Embryonic facial prominence (tissue), 1 donor: ENCODE data around the gene KLHL40.
A peak's percentile ranks its signal among the peaks of the same experiment; 100 is the strongest.

Source experiments
- DNase-seq: peaks from one replicate; pipeline ENCODE4 v3.0.0-alpha.2; 2016; ENCODE audit errors: extremely low spot score

Gene KLHL40, protein sequence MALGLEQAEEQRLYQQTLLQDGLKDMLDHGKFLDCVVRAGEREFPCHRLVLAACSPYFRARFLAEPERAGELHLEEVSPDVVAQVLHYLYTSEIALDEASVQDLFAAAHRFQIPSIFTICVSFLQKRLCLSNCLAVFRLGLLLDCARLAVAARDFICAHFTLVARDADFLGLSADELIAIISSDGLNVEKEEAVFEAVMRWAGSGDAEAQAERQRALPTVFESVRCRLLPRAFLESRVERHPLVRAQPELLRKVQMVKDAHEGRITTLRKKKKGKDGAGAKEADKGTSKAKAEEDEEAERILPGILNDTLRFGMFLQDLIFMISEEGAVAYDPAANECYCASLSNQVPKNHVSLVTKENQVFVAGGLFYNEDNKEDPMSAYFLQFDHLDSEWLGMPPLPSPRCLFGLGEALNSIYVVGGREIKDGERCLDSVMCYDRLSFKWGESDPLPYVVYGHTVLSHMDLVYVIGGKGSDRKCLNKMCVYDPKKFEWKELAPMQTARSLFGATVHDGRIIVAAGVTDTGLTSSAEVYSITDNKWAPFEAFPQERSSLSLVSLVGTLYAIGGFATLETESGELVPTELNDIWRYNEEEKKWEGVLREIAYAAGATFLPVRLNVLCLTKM

DNA sequence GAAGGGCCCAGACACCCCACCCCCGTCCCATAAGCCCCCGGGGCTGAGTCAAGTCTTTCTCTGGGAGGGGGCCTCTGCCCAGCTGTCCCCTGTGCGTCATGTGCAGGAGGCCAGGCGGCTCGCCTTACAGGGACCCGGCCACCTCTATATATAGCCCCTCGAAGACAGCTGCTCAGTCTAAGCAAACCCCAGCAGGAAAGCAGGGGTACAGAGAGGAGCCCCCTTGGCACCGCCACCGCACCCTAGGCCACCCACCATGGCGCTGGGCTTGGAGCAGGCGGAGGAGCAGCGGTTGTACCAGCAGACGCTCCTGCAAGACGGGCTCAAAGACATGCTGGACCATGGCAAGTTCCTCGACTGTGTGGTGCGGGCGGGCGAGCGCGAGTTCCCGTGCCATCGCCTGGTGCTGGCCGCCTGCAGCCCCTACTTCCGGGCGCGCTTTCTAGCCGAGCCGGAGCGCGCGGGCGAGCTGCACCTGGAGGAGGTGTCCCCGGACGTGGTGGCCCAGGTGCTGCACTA is at the start of gene KLHL40:
KLHL40 (plus strand) TSS at position 175 of the 519 bp plus-strand sequence; CDS start at position 257, 82 bp downstream.
- no peak for DNase-seq

DNA sequence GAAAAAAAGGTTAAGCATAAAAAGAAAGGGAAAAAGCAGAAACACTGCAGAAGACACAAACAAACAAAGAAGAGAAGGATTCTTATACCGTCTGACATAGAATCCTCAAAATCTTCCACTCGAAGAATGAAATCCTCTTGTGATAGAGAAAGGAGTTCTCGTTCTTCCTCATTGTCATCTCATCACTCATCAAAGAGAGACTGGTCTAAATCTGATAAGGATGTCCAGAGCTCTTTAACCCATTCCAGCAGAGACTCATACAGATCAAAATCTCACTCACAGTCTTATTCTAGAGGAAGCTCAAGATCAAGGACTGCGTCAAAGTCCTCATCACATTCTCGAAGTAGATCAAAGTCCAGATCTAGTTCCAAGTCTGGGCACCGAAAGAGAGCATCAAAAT is 48.3 kb upstream of the KLHL40 start:
- DNase-seq, result no peak

DNA sequence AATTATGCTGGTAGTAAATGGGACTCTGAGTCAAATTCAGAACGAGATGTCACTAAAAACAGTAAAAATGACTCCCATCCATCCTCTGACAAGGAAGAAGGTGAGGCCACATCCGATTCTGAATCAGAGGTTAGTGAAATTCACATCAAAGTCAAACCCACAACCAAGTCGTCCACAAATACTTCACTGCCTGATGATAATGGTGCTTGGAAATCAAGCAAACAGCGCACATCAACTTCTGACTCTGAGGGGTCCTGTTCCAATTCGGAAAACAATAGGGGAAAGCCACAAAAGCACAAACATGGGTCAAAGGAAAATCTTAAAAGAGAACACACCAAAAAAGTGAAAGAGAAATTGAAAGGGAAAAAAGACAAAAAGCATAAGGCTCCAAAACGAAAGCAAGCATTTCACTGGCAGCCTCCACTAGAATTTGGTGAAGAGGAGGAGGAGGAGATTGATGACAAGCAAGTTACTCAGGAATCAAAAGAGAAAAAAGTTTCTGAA is 46.9 kb upstream of the KLHL40 start:
- DNase-seq, result no peak

DNA sequence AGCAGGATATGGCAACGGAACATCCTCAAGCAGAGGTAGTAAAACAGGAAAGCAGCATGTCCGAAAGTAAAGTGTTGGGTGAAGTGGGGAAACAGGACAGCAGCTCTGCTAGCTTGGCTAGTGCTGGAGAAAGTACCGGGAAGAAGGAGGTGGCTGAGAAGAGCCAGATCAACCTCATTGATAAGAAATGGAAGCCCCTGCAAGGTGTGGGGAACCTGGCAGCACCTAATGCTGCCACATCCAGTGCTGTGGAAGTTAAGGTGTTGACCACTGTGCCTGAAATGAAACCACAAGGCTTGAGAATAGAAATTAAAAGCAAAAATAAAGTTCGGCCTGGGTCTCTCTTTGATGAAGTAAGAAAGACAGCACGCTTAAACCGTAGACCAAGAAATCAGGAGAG is 46.1 kb upstream of the KLHL40 start:
- no peak for DNase-seq

DNA sequence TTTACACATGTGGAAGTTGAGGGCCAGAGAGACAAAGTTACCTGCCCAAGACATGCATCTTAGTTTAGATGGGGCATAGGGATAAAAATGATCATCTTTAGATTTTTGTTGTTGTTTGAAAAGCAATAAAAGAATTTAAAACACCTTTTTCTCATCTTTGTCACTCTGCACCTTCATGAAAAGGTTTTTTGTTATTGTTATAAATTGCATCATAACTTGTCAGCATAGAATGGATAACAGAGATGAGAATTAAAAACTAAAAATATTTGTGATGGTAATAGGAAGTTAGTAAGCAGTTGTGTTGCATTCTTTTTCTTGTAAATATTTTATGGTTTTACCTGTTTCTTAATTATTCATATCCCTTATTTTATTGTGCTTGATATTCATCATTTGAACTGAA is 45.2 kb upstream of the KLHL40 start:
- DNase-seq, result no peak

DNA sequence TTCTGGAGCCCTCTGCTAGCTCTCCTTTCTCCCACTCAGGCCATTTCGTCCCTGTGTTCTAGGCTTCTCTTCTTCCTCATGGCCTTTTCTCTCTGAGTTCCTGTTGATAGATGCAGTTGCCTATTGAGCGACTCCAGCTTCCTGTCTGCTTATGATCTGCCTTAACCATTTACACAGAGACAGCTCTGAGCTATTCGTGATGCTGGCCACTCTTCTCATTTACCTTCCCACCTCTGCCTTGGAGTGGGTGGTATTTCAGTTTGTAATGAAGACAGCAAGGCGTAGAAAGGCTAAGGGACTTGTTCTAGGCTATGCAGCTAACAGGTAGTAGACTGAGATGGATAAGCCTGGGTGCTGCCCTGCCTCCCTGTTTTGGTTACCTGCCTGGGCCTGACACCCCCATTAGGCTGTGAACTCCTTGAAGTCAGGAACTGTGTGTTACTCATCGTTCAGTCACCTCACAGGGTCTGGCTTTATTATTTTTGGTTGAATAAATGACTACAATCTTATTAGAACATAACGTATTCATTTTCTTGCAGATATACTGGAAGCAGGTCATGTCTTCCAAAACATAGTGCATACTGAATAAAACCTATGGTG is 44.5 kb upstream of the KLHL40 start:
- DNase-seq, result no peak

DNA sequence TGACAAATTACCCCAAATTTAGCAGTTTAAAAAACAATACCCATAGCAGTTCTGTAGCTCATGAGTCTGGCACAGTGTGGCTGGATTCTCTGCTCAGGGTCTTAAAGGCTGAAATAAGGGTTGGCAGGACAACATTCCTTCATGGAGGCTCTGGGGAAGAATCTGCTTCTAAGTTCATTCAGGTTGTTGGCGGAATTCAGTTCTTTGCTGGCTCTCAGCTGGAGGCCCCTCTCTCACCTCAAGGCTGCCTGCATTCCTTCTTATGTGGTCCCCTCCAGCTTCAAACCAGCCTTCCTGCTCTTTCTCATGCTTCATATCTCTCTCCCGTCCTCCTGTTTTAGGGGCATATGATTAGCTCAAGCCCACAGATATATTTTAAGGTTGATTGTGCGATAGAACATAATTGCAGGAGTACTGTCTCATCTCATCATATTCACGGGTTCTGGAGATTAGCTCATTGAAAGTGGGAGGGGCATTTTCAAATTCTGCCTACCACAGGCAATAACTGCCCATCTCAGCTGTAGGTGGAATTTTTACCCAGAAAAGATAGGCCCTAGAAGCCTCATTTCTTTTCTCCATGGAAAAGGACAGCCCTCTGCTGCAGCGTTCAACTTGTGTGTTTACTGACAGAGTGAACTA is 37.4 kb upstream of the KLHL40 start:
- no peak for DNase-seq

DNA sequence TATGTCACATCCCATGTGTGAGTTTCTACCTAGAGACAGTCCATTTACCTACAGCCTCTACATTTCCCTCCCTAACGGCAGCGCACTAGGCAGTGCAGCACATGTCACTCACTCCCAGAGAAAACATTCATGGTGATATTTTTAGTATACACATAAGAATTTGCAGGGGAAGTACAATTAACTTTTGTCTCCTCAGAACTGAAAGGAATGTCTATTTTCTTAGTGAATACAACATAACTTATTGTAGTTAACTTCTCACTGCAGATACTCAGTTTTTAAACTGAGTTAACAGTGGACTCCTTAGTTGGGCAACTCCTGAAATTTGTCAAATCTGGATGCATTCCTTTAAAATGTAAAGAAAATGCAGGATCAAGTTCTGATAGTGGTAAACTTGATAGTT is 36.3 kb upstream of the KLHL40 start:
- DNase-seq, result no peak

DNA sequence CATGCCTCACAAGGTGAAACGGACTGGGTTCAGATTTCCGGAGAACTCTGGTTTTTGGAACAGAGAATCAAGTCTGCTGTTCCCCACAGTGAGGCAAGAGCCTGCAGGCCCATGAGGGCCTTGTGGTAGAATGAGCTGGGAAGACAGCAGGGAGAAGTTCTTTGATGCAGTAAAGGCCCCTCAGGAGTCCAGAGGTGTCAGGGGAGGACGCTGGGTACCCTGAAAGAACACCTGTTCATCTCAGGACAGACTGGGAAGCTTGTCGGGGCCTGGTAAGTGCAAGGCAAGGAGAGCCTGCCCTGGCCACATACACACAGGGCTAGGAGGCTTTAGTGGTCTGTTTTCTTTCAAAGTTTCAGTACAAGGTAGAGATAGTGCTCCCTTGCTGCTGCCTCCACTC is 35.6 kb upstream of the KLHL40 start:
- DNase-seq, result no peak

DNA sequence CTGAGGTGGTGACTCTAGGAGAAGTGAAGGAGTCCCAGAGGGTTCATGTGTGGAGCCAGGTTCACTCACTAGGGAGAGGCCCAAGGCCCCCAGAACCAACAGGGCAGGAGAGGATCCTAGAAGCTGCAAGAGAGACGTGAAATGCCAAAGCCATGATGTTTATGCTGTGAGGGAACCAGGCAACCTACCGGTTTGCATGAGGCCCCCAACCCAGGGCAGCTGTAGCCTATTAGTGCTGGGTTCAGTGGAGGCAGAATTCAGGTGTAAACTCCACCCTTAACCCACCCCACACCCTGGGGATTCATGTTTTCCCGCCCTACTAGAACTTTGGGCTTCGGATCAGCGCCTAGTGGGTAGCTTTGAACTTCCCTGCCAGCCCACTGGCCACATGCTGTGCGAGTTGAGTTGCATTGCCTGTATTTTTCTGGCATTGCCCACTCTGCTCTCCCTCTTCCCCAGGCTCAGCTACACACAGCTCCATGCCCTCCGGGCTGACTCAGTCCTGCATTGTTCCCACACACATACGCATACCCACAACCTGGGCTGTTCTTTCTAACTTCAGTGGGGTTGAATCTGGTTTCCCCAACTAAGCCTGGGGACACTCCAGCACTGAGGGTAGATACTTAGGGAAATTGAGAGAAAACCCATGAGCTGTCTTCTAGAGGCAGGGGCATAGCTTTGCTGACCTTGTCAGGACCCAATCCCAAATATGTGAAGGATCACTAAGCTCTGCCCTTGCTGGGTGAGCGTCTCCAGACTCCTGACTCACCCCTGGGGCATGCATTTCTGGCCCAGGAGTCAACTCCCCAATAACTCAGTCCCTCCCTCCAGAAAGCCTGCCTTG is 33.9 kb upstream of the KLHL40 start:
- DNase-seq, result no peak

DNA sequence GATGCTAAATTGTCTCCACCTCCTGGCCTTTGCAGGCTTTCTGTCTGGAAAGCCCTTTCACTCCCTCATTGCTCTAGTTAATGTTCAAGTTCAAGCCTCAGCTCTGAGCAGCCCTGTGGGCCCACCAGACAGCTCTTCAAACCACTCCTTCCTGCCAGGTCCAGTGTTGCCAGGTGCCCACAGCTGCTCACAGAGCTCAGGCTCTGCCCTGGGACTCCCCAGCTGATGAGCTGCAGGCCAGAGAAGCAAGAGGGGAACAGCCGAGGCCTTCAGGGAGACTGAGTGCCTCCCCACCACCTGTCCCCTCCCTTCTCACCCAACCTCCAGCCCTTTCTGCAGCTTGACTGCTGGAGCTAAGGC is 33.1 kb upstream of the KLHL40 start:
- DNase-seq, result no peak

DNA sequence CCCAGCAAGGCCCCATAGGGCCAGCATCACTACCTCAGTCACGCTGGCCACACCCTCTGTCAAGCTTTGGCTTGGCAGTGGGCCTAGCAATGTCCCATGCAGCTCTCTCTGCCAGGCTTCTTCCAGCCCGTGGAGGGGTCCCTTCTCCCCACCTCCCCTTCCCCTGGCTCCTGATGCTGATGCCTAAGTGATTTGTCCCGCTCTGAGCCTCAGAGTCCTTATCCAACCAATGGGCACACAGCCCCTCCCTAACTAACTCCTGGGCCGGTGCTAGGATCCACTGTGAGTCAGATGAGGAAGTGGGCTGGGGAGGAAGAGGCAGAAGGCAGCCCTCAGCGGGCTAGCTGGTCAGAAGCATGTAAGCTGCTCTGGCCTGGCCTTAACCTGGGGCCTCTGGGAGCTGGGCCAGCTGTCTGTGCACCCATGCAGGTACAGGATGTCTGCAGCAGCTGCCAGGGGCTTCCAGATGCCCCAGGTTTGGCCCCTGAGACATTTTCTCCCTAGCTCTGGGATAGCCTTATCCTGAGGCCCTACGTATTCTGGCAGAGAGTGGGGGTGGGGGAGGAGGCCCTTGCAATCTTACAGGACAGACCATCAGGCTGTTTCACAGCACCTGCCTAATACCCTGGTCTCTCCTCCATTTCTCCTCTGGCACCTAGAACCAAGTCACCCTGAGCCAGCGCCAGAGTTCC is 32.6 kb upstream of the KLHL40 start:
- no peak for DNase-seq

DNA sequence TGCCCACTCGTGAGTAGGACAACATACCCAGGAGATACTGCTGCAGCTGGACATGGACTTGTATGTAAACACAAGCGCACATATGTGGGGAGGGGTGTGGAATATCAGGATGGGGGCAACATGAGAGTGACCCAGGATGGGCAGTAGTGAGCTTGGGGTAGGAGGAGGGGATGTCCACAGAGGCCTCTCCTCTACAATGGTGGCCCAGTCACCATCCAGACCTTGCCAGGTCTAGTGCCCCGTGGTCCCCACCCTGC is 32.1 kb upstream of the KLHL40 start:
- DNase-seq, result no peak

DNA sequence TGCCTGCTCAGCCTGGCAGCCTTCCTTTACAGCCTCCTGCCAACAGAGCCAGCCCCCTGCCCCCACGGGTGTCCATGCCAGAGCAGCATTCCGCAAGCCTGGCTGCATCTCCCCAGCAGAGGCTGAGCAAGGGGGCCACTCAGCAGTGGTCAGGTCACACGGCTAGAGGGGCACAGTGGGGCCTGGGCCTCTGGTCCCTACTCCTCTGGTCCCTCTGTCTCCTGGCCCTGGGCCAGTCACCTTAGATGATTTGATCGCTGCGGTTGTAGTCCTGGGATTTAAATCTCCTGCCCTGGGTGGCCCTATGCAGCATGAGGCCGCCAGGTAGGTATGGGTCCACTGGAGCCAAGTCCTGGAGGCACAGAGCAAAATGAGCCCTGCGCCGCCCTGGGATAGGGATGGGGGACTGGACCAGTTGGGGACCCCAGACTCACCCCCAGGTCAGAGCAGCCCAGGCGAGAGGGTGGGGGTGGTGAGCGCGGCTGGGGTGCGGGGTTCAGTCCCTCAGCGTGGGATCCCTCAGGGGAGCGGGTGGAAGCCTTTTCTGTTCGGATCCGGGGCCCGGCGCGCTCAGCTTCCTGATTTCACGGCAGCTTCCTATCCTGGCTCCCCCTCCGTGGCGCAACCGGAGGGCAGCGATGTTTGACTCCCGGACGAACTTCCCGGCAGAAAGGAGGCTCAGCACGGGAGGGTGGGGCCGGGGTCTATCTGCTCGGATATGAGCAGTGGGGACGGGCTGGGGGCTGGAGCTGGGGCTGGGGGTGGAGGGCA is 31.6 kb upstream of the KLHL40 start, which contains the start of gene ZBTB47:
ZBTB47 (plus strand) TSS at position 138 of the 771 bp plus-strand sequence. CDS start 4,659 bp downstream, outside the sequence.
- no peak for DNase-seq

DNA sequence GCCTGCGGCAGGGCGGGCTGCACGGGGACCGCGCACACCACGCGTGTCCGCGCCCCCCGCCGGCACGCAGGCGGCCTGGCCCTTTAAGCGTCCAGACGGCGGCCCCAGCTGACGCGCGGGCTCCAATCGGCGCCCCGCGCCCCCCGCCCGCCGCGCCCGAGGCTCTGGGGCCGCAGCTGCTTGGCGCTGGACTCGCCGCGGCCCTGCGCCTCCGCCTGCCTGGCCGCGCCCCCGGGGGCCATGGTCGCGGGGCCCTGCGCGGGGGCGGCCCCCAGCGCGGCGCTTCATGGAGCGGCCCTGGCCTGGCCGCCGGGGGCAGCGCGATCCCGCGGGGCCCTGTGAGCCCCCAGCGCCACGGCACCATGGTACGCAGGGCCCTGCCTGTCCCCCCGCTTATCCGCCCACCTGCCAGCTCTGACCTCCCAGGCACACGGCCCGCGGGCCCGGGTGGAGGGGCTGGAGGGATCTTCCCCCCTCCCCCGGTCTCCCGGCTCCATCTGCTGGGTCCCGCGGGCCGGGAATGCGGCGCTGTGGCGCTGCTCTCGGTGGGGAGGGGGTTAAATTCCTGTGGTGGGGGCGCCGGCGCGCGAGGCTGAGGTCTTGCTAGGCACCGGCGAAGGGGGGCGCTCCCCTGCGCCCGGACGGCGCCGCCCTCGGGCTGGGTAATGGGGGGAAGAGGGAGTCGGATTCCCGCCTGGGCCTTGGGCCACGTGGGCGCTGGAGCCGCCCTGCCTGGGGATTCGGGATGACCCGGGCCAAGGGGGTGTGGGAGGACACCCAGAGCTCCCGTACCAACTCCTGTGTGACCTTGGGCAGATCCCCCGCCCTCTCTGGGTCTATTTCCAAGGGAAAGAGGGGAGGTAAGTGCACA is 30.8 kb upstream of the KLHL40 start:
- DNase-seq, result peak; percentile 42

DNA sequence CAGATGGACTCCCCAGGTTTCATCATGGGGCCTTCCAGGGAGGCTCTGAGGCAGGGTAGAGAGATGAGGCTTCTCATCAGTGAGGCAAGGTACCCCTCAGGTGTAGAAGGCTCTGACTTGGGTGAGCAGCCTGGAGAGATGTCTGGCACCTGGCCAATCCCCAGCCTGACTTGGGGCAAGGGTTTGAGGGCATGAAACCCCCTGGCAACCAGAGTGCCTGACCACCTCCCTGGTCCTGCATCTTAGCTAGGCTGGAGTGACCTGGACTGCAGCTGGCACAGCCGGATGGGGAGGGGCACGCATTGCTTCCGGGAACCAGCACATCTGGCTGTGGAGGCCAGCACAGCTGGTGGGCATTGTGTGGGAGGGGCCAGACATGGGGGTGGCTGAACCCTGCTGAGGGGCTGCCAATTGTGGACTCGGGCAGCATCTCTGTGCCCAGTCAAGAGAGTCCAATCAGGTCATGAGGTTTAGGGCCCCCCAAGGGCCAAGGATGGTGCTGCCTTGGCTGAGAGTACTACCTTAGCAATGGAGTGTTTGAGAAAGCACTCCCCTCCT is 29.9 kb upstream of the KLHL40 start:
- DNase-seq, result no peak

DNA sequence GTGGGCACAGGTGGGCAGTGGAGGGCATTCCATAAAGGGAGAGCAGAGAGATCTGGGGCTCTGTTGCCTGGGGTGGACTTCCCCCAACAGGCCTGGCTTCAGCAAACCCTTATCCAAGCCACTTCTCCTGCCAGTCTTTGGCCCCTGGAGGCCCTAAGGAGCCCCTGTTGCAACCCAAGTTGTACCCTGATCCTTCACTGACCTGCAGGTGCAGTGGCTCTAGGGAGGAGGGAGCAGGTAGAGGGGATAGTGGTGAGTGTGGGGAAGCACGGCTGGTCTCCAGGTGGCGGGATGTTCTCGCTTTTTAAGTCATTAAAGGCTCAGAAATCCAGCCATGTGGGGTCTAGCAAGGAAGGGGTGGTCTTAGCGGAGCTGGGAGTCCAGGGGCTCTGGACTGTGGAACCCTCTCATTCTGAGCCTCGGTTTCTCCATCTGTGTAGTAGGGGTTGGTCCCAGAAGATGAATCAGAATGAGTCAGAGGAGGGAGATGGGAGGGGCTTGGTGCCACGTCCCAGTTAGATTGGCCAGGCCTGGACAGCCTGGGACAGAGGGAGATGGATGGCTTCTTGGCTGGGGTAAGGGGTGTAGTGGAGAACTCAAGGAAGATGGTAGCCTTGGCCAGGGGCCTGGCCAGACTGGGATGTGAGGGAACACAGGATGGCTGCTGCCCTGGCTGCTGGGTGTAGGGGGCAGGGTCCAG is 29.2 kb upstream of the KLHL40 start:
- no peak for DNase-seq
